SKM-1 (cell line): ENCODE results near the gene KIF1A.

Experiments used
- DNase-seq: peaks from one replicate; lab custom pipeline; 2025; ENCODE audit not compliant: unreplicated experiment; lab: John Stamatoyannopoulos, UW

Gene KIF1A

DNA sequence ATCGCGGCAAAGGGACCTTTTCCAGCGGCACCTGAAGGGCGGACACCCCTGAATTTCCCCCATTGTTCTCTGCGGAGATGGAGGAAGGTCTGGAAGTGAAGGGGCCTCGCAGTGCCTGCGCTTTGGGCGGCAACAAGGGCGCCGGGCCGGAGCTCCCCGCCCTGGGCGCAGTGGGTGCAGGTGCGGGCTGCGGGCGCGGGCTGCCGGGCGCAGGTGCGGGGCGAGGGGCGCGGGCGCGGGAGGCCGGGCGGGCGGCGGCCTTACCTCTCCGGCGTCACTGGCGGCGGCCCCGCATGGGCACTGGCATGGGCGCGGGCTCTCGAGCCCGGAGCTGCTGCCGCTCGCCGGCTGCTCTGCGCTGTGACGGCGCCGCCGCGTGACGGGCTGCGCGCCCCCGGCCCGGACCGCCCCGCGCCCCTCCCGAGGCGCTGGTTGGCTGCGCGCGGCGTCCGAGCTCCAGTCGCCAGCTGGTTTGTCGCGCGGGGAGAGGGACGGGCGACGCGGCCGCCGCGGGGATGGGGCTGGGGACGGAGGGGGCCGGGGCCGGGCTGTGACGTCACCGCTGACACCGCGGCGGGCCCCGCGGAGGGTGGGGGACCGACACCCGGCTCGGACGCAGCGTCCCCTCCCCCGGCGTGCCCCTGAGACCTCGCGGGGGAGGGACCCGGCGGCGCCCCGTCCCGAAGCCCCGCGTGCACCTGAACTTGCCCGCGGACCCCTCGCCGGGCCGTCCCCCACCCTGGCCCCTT lies at the start of gene KIF1A:
KIF1A (minus strand) TSS at position 362 of the 749 bp plus-strand sequence. CDS start 22,467 bp downstream, outside the sequence.
- no peak for DNase-seq

GRCh38 chr2:240869109-240869955 lies 49.3 kb upstream of the KIF1A start:
- DNase-seq = no peak

DNA sequence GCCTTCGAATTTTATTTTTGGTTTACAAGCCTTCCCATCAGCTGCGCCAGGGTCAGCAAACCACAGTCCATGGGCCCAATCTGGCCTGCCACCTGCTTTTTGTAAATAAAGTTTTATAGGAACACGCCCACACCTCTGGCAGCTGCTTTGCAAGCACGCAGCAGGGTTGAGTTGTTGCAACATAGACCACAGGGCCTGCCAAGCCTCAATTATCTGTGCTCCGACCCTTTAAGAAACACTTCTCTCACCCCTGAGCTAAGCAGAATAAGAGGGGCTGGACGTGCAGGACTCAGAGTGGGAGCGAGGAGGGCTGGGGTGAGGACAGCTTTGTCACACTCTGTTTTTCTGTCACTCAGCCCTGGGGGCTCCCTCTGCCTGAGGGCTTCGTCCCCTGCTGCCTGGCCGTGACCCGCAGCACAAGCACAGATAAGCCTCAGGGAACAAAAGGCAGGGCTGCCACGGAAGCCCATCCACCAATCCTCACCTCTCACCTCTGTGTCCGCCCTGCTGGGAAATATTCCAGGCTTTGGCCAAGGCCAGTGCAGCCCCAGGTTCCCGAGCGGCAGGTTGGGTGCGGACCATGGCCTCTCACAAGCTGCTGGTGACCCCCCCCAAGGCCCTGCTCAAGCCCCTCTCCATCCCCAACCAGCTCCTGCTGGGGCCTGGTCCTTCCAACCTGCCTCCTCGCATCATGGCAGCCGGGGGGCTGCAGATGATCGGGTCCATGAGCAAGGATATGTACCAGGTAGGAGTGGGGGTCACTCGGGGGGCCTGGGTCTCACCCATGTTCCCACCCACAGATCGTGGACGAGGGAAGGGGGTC lies 48.5 kb upstream of the KIF1A start, which contains the start of gene AGXT:
AGXT (plus strand) TSS at position 539 of the 823 bp plus-strand sequence; CDS start at position 581, 42 bp downstream.
- DNase-seq = no peak

DNA sequence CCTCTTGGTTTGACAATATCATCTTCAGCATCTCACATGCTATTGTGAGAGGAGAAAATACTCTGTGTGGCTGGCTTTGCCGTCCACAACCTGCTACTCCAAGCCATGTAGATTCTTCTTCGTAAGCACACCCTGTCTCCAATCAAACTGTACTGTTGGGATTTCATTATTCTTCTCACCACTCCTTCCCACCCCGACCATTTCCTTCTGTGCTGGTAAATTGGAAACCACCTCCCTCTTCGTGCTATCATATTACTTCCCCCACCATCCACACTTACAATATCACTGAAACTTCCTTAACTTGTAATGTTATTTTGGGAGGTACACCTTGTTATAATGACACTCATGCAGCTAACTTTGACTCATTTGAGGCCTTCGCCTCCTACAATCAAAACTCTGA lies 45.4 kb upstream of the KIF1A start:
- DNase-seq = no peak

DNA sequence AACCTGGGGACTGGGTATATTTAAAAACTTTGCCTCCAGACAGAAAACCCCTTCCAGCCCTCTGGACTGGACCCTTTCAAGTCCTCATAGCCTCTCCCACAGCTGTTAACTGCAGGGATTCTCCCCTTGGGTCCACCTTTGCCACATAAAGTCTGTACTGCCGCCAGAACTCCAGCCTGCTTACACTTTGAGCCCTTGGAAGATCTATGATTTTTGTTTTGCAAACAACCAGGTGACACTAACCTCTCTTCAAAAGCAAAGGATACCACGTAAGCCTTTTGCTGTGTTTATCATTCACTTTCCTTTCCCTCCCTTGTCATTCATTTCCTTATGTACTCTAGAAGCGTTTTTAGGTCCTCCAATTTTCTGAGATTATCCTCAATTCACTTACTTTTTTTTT lies 44.5 kb upstream of the KIF1A start:
- no peak for DNase-seq

- DNase-seq = no peak
Measured at GRCh38 chr2:240861547-240861946, 41.5 kb upstream of the KIF1A start.

DNA sequence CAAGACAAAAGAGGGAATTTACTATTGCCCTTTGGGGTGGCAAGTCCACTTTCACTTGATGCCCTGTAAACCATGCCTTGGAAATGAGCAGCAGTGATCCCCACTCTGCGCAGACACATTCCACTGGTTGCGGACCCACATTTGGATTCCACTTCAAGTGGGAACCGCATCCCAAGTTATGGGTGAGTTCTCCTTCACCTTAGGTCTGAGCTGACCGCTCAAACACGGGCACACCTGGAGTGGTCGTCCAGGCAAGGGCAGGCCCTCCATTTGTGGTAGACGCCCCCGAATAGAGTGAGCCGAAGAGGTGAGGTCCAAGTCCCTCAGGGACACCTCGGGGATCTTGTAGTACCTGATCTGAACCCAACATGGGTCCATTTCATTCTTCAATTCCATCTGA lies 38.9 kb upstream of the KIF1A start:
- no peak for DNase-seq

DNA sequence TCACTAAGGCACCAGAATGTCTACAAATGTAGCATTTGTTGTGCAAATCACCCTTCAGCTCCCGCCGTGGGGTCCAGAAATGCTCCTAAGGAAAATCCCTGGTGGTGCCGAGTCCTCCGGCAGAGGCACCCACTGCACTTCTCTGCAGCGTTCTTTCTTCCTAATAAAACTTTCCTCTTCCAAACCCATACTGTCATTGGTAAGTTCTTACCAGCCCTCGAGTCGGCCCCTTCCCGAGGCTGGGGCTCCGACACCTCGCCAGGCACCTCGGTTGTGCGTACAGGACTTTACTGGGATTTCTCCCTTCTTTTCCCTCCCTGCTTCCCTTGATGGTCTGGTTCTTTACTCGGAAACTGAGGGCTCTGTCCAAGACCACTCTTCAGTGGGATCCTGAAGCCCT lies 38.3 kb upstream of the KIF1A start:
- DNase-seq = no peak

- DNase-seq = no peak
Measured at GRCh38 chr2:240857039-240858008, 37.3 kb upstream of the KIF1A start.

GRCh38 chr2:240856151-240856980 lies 36.3 kb upstream of the KIF1A start:
- DNase-seq = no peak

DNA sequence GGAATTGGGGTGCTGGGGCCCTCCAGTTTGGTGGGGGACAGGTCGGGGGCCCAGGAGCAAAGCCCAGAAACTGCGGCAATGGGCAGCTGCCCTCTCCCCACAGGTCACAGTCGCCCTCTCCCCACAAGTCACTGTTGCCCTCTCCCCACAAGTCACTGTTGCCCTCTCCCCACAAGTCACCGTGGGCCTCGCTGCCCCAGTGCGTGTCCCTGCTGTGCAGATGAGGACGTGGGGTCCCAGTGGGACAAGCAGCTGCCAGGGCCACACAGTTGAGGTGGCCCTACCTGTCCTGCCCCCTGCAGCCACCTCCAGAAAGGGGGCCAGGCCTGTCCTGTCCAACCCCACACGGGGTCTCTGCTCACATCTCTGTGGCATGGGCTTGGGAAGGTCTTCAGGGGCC lies 35.7 kb upstream of the KIF1A start:
- DNase-seq = no peak

DNA sequence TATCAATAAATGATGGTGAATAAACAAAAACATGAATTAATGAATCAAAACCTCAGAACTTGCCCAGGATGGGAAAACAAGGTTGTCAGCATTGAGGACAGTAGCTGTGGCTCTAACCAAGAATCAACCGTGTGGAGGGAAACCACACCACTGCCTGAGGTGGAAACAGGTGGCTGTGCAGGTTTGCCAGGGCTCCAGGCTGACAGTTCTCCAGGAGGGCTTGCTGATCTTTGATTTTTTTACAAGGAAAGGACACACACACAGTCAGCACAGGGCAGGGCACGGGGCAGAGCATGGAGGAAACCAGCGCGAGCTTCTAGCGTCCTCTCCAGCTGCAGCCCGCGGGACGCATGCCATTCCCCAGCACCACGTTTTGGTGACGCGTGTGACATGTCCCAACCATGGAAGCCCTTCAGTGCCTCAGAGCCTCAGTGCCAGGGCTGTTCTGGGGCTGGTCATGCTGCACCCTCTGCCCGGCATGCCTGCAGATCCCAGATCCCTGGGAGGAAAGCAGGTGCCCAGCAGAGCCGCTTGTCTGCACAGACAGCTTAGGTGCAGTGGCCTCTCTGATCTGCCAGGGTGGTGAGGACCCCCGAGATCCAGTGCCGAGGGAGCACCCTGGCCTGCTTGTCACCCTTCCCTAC lies 32.8 kb upstream of the KIF1A start:
- no peak for DNase-seq

DNA sequence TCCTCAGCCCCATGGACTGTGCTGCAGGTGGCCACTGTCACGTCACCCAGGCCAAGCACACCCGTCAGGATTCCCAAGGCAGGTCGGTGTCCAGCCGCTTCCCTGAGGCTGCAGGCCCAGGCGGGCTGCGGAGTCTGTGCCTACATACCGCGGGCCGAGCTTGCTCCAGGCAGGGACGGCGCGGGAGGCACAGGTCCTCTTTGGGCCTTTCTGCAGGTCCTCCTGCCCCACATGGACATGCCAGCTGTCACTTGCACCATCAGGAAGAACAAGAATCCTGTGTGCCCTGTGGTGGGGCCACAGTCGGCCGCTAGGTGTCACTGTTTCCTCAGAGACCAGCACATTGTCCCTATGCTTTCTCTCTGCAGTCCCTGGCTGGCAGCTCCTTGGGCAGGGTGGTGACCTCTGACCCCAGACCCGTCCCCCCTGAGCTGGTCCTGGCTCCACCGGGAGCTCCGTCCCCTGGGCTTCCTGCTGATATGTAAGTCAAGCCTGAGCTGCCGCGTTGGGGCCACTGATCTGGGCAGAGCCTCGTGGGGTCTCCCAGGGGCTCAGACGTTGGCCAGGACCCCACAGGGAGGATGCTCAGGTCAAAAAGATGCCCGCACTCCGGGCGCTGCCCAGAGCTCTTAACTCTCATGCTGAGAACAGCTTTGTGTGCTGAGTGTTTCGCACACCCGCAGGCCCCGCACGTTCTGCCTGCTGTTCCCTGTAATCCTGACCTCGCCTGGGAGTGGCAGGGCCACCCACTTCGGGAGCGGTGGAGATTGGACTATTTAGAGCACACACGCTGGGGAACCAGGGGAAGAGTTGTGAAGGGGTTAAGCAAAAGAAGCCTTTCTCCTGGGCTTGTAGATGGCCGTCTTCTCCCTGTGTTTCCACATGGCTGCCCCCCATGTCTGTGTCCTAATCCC lies 31.3 kb upstream of the KIF1A start:
- DNase-seq = peak; percentile 18

GRCh38 chr2:240850756-240851077 lies 30.7 kb upstream of the KIF1A start:
- no peak for DNase-seq

DNA sequence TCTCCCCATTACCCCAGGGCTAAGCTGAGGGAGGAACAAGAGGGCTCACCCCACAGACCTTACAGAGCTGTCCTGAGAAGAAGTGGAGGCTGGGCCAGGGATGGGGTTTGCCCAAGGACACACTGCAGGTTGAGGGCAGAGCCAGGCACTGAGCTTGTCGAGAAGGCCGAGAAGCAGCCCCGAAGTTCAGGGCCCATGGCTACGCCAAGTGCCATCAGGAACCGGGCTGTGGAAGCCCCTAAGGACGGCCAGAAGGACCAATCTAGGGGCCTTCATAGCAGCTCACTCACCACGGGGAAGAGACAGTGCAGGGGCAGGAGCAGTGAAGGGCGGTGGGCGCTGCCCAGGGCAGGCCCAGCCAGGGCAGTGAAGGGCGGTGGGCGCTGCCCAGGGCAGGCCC lies 30.0 kb upstream of the KIF1A start:
- DNase-seq = no peak

GRCh38 chr2:240848900-240849680 lies 29.1 kb upstream of the KIF1A start:
- DNase-seq = no peak

DNA sequence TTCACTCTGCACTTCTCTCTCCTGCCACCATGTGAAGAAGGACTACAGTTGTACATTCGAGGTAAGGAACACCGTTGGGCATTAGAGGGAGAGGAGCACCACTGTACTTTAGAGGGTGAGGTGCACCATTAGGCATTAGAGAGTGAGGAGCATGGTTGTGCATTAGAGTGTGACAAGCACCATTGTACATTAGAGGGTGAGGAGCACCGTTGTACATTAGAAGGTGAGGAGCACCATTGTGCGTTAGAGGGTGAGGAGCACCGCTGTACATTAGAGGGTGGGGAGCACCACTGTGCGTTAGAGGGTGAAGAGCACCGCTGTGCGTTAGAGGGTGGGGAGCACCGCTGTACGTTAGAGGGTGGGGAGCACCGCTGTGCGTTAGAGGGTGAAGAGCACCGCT lies 27.8 kb upstream of the KIF1A start:
- no peak for DNase-seq
